SK-MEL-5 (cell line): ENCODE data around the gene ARID1A. TPM values are rescaled to one million over a fixed set of nuclear protein-coding genes. Genes with fewer than 3 reads are reported as not detected.
"Not testable (repeated sequence)": the region's sequence is repeated elsewhere in the genome, so short reads cannot be mapped to it uniquely, and the experiment has no call there.

Experiments
- DNase-seq: peaks from one replicate; pipeline ENCODE4 v3.0.0-alpha.2; 2016; ENCODE audit warnings: low read depth, low spot score
- in situ Hi-C: cut with HindIII; loops from 2 replicates; pipeline ENCODE4 v1.10.0; 2016; ENCODE audit warnings: low sequenced_read_pairs, high pct_unique_total_duplicates, low pct_unique_long_range_greater_than_20kb
- total RNA-seq: library from RNA; depleted of rRNA; stranded (reverse); fragments of >200 nt; shearing (Covaris generic); gene quantifications from 2 replicates; pipeline ENCODE4 v1.2.3, GENCODE V29; 2014

Gene ARID1A
- total RNA-seq, 1 experiment from 2014 or later, result 11.1 TPM

- DNase-seq, result no peak
- in situ Hi-C loops, result no loop called here
Observed at GRCh38 chr1:26696654-26697430, 1.0 kb downstream of the ARID1A start.

DNA sequence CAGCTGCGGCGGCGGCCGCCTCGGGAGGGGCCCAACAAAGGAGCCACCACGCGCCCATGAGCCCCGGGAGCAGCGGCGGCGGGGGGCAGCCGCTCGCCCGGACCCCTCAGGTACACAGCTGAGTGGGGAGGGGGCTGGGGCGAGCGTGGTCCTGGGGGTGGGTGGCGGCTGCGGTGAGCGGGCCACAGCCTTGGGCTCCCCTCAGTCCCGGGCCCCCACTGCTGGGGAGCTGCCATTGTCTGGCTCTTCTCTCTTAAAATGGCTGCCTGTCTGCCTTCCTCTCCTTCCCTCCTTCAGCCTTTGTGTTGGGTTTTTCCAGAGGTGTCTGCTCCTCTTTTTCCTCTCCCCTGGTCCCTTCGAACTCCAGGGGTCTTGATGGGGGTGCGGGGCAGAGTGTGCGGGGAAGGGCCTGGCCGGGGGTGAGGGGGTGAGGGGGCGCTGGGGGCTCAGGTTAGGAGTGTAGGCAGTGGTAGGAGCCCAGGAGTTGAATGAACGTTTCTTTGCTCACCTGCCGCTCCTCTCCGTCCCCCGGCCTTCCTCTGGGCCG is 1.7 kb downstream of the ARID1A start:
- in situ Hi-C loops, result no loop called here
- DNase-seq, result no peak

DNA sequence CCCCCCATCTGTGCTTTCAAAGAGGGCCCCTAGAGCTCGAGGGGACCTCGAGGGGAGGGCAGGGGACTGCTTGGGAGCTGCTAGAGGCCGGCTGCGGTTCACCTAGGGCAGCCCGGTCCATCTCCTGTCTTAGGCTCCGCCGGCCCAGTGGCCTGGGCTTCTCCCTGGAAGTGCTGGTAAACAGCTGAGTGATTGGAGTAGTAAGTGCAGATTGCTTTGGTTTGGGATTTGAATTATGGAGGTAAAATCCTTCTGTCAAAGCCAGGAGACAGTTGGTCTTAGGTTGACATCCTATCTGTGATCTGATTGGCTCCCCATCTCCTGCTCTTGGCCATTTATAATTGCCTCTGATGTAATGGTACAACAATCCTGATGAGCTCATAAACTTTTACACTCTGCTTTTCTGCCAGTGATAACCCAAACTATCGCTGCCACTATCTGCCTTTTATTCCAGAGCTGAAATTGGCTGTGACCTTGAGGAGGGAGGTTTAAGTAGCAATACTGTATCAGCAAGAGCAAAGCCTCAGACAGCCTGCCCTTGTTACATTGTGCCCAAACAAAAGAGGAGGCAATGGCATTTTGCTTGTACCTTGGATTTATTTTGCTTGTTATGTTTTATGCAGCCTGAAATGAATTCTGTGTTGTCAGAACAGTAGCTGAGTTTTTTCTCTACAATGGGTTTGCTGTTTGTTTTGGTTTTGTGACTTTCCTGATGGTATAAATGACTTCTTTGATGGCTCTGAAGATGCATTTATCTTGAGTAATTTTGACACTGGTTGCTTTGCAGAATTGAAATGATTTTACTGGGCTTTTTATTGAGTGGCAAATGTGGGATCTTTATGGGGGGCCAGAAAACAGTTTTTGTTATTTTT is 2.4 kb downstream of the ARID1A start:
- peak; percentile 78 for DNase-seq
- in situ Hi-C loops, result no loop called here

DNA sequence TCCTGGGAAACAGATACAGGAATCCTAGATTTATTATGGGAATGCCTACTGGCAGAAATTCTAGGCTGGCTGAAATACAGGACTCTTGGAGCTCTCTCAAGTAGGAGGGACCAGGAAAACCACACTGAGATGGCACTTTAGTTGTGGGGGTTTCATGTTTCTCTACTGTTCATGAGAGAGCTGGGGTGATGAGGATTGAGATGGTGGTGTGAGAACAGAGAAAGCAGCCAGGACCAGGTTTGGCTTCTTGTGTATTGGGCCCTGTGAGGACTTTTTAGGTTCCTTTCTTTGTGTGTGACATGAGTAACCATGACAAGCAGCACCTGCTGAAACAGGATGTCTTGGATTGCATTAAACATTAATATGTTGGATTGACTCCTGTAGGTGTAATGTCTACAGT is 4.9 kb downstream of the ARID1A start:
- DNase-seq, result no peak
- in situ Hi-C loops, result no loop called here

DNA sequence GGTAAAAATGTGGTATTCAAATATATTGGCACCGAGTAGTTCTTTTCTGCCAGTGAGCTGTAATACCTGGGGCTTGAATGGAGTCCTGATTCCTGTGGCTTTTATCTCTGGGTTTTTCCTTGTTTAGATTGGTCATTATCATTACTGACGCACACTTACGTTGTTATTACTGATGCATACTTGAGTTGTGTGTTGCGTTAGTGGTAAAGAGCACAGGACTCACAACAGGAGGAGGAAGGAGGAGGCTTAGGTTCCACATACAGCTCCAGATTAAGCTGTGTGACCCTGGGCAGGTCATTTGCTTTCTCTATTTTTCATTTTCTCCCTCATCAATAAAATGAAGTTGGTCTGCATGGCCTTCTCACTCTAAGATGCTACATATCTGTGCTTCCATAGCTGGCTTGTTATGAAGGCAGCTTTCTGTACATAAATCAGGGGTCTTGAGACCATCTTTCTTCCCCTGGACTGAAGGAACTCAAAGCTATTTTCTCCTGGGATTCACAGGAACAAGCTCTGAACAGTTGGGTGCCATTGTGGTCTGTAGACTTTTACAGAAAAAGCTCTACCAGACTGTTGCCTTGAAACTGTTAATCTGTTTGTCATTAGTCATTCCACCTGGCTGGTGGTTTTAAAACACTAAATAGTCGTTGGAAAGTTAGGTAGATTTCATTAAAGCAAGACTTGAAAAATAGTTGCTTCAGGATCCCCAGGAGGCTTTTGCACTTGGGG is 5.6 kb downstream of the ARID1A start:
- in situ Hi-C loops, result no loop called here
- DNase-seq, result no peak

DNA sequence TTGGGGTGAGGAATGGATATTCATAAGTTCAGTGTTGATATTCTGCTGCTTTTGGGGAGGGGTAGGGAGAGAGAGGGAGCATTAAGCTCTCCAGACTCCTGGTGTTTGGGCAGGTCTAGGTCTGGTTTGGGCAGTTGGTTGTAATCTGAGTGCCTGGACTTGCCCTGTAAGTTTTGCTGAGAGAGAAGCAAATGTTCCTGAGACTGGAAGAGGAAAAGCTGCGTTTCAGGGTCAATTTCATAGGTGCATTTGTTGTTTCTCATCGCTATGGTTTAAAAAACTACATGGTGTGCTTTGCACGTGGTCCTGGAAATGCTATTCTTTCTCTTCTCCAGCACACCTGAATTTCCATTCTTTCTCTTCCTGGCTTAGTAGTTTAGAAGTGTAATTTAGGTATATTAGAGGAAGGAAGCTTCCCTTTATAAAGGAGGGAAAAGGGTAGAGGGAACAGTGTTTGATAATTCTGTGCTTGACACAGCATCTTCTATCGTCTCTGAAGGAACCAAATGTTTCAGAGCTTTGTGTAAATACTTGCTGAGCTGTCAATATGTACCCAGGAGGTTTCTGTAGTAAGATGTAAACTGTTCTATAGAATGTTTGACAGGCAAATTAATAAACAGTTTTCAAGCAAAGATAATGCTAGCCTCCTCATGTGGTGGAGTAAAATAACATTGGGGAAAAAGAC is 6.3 kb downstream of the ARID1A start:
- DNase-seq, result no peak
- in situ Hi-C loops, result no loop called here

DNA sequence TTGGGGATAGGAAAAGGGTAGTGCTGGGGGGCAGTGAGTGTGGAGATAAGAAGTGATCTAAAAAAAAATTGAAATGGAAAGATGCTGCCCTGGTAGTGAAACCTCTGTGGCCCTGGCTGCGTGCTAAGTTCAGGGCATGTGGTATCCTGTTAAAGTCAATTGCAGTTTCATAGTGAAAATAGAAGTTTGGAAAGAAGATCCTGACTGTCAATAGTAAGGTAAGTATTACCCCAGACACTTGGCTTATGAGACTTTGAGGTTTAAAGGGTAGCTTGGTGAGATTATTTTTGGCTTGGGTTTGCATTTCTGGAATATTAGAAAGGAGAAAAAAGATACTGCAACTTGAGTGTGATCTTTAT is 6.8 kb downstream of the ARID1A start:
- in situ Hi-C loops, result no loop called here

DNA sequence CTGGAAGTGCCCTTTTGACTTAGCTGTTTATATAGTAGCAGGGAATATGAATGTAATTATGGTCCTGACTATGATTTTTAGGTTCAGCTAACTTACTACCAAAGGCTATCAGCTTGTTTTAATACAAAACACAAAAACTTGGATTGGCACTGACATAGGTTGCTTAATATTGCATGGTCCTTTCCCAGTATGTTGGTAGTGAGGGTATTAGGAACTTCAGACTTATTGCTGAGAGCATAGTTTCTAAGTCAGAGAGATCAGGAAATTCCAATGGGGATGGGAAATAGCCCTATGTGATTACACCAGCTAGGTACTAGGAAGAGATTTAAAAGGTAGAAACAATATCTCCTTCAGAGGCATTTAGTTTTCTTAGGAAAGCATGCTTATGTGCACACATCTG is 7.7 kb downstream of the ARID1A start:
- no peak for DNase-seq
- in situ Hi-C loops, result no loop called here

More for the DNA sequence above, 6.8 kb downstream of the ARID1A start:
- DNase-seq, result no peak

DNA sequence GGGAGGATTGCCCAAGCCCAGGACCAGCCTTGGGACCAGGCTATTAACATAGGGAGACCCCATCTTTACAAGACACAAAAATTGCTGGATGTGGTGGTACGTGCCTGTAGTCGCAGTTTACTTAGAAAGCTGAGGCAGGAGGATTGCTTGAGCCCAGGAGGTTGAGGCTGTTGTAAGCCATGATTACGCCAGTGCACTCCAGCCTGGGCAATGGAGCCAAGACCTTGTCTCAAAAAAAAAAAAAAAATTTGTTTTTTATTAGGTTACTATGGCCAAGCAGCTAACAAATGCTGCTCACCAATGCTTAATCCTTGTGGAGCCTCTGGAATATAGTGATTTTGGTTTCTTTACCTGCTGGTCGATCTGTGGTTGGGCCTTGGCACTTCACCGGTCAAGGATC is 8.8 kb downstream of the ARID1A start:
- in situ Hi-C loops, result no loop called here
- DNase-seq, result no peak

GRCh38 chr1:26705227-26705626 is 9.4 kb downstream of the ARID1A start:
- DNase-seq, in situ Hi-C loops: not testable (repeated sequence)

DNA sequence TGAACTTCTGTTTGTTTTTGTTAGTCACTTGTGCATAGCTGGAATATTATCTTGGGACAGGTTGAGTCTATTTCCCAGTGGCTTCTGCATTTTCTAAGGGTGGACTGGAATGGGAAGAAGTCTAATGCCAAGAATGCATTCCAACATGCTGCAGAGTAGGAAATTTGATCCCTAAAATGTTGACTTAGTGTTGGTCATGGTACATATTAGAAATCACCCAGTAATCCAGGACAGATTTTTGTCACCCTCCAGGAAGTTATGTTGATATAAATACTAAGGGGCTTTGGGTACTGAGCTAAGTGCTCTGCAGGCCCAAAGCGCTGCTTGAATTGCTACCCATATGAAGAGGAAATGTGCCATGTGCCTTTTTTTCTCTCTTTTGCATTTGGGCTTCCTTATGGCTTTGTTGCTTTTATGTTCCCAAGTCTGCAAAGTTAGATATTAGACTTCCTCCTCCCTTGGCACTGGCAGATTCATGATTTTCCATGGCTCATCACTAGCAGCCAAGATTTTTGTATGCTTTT is 10.0 kb downstream of the ARID1A start:
- DNase-seq, result no peak
- in situ Hi-C loops, result no loop called here

- no peak for DNase-seq
- in situ Hi-C loops, result no loop called here
Observed at GRCh38 chr1:26706315-26706714, 10.5 kb downstream of the ARID1A start.

- in situ Hi-C loops, result no loop called here
- DNase-seq, result no peak
Observed at GRCh38 chr1:26710811-26711210, 15.0 kb downstream of the ARID1A start.

DNA sequence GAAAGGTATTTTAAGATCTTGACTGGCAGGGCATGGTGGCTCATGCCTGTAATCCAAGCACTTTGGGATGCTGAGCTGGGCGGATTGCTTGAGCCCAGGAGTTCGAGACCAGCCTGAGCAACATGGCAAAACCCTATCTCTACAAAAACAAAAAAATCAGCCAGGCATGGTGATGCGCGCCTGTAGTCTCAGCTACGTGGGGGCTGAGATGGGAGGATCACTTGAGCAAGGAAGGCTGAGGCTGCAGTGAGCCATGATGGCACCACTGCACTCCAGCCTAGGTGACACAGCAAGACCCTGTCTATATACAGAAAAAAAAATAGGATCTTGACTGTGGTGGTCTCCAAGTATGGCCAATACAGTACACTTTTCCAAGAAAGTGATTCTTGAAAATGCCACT is 16.0 kb downstream of the ARID1A start:
- DNase-seq, result no peak
- in situ Hi-C loops, result no loop called here

DNA sequence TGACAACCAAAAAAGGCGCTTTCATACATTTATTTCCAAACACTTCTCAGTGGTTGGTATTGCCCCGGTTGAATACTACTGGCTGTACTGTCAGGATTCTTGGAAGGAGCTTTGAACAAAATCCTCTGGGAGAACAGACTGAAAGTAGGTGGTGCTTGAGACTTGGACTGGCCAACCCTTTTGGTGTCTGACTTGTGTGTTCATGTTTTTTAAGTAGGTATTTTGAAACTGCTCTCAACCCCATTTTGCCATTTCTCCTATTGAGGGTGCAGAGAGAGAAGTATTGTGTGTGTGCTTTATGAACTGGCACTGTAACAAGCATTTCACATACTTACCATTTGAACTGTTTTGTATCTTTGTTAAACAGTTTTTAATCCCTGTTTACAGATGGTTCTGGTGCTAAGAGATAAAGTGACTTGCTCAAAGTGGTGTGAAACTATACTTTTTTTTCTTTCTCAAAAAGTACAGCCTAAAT is 21.2 kb downstream of the ARID1A start:
- in situ Hi-C loops, result no loop called here
- DNase-seq, result peak; percentile 31

- in situ Hi-C loops, result no loop called here
- no peak for DNase-seq
Observed at GRCh38 chr1:26719205-26719604, 23.4 kb downstream of the ARID1A start.

GRCh38 chr1:26721669-26722355 is 26.0 kb downstream of the ARID1A start:
- in situ Hi-C loops, result no loop called here
- DNase-seq, result peak; percentile 49
